Panc1 (cell line): Measurements from ENCODE around the gene IL16. TPM values are rescaled to one million over a fixed set of nuclear protein-coding genes. Genes with fewer than 3 reads are reported as not detected.

Source experiments
- ATAC-seq: fragments of 200-7000 bp; cut with Tn5 transposase; 2 replicates; pipeline ENCODE4 v1.9.1; 2020; ENCODE audit warnings: mild to moderate bottlenecking, moderate library complexity
- BruUV-seq: library from RNA; stranded (reverse); fragments of 400-500 nt; replicated peaks from 2 replicates; lab custom pipeline; 2021; lab: Mats Ljungman, UMichigan
- CTCF ChIA-PET: fragments of 300-600 bp; sonication (Branson Sonifier 250); formaldehyde crosslinking; loops from one replicate; lab custom pipeline; 2022; ENCODE audit warnings: antibody characterized with exemption; lab: Charles Lee
- POLR2A ChIA-PET: fragments of 300-600 bp; sonication (Branson Sonifier 250); formaldehyde crosslinking; loops from one replicate; lab custom pipeline; 2022; ENCODE audit warnings: antibody characterized with exemption; lab: Charles Lee
- DNase-seq: peaks from one replicate; pipeline ENCODE4 v3.0.0-alpha.2; 2010; ENCODE audit warnings: low read depth, low spot score
- H3K27ac ChIP-seq: 2 replicates; pipeline ENCODE4 v1.5.1; 2011; ENCODE audit warnings: mild to moderate bottlenecking, low read length, inconsistent platforms
- H3K27me3 ChIP-seq: fragments of 200-500 bp; sonication (Bioruptor generic); 2 replicates; pipeline ENCODE4 v1.6.0; 2014; ENCODE audit warnings: low read length, inconsistent platforms; ENCODE audit not compliant: control insufficient read depth, insufficient read depth
- H3K36me3 ChIP-seq: fragments of 200-500 bp; sonication (Bioruptor generic); 2 replicates; pipeline ENCODE4 v1.5.1; 2014; ENCODE audit warnings: inconsistent platforms, mild to moderate bottlenecking, low read length, moderate library complexity; ENCODE audit not compliant: control insufficient read depth, insufficient read depth
- H3K4me1 ChIP-seq: 2 replicates; pipeline ENCODE4 v1.5.1; 2011; ENCODE audit warnings: inconsistent platforms, mild to moderate bottlenecking, low read length, moderate library complexity; ENCODE audit not compliant: control insufficient read depth, insufficient read depth
- H3K4me3 ChIP-seq, 2 experiments: 2 replicates each; pipeline ENCODE4 v1.5.1; 2011 to 2012; ENCODE audit warnings: low read depth in 2 of 2, low read length in 2 of 2, mild to moderate bottlenecking in 2 of 2, inconsistent platforms in 1 of 2, moderate library complexity in 1 of 2
- H3K9me3 ChIP-seq: fragments of 200-500 bp; sonication (Bioruptor generic); 2 replicates; pipeline ENCODE4 v1.5.1; 2014; ENCODE audit warnings: low read depth, mild to moderate bottlenecking, inconsistent platforms, low read length, moderate library complexity; ENCODE audit not compliant: control insufficient read depth, insufficient read depth
- POLR2AphosphoS5 ChIP-seq: IDR thresholded peaks from 2 replicates; pipeline ENCODE4 v1.6.1; 2012; ENCODE audit warnings: mild to moderate bottlenecking, low read depth, low read length, moderate library complexity
- SIN3A ChIP-seq: IDR thresholded peaks from 2 replicates; pipeline ENCODE4 v1.6.1; 2012; ENCODE audit warnings: low read depth, mild to moderate bottlenecking, low read length, moderate library complexity, borderline replicate concordance; ENCODE audit not compliant: insufficient read depth
- TCF7L2 ChIP-seq: IDR thresholded peaks from 2 replicates; pipeline ENCODE4 v1.6.1; 2011; ENCODE audit warnings: mild to moderate bottlenecking, low read depth, low read length, inconsistent platforms
- in situ Hi-C: cut with HindIII; loops from 2 replicates; pipeline ENCODE4 v1.10.0; 2016; ENCODE audit warnings: low sequenced_read_pairs, low pct_unique_long_range_greater_than_20kb
- intact Hi-C: fragments of 100-400 bp; cut with micrococcal nuclease; formaldehyde crosslinking; loops from one replicate; pipeline ENCODE4 v1.10.0; 2022; ENCODE audit not compliant: unreplicated experiment
- total RNA-seq: library from RNA; stranded (reverse); gene quantifications from one replicate; pipeline ENCODE4 v1.2.1, GENCODE V29; 2021; ENCODE audit not compliant: unreplicated experiment
- TF ChIP-seq, protein P1 (sequence below): fragments of 450-650 bp; IDR thresholded peaks from 2 replicates; pipeline ENCODE4 v1.5.1; 2017; ENCODE audit warnings: mild to moderate bottlenecking
- TF ChIP-seq, protein P2 (sequence below), 2 experiments: IDR thresholded peaks; 2 replicates each; pipeline ENCODE4 v1.6.1; 2011 to 2012; ENCODE audit warnings: low read depth in 2 of 2, control low read depth in 1 of 2, low read length in 1 of 2, mild to moderate bottlenecking in 1 of 2, moderate library complexity in 1 of 2; ENCODE audit not compliant: insufficient read depth in 1 of 2

The IL16 gene
- total RNA-seq, 1 experiment from 2014 or later = 1.0 TPM

- peaks cover 6% of the 10 kb centered on the region for H3K27me3 ChIP-seq
- H3K4me1 ChIP-seq = peaks cover 5% of the 10 kb centered on the region; the same call in 1 of the 2 replicates
- intact Hi-C loops (no loop called here), in situ Hi-C loops (no loop called here)
- no TSS peak for BruUV-seq
- TF ChIP-seq POLR2AphosphoS5 (no peak), SIN3A (no peak)
- TF ChIP-seq, protein P1, sequence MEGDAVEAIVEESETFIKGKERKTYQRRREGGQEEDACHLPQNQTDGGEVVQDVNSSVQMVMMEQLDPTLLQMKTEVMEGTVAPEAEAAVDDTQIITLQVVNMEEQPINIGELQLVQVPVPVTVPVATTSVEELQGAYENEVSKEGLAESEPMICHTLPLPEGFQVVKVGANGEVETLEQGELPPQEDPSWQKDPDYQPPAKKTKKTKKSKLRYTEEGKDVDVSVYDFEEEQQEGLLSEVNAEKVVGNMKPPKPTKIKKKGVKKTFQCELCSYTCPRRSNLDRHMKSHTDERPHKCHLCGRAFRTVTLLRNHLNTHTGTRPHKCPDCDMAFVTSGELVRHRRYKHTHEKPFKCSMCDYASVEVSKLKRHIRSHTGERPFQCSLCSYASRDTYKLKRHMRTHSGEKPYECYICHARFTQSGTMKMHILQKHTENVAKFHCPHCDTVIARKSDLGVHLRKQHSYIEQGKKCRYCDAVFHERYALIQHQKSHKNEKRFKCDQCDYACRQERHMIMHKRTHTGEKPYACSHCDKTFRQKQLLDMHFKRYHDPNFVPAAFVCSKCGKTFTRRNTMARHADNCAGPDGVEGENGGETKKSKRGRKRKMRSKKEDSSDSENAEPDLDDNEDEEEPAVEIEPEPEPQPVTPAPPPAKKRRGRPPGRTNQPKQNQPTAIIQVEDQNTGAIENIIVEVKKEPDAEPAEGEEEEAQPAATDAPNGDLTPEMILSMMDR = peak; percentile 54; the same call in 1 of the 2 replicates
- ChIA-PET POLR2A (no interaction called here), CTCF (no interaction called here)
- DNase-seq (no peak), ATAC-seq (no peak)
- no peak overlapping the region for H3K4me3 ChIP-seq
- H3K36me3 ChIP-seq = no peaks in the 10 kb centered on the region
- no peaks in the 10 kb centered on the region for H3K9me3 ChIP-seq
- no peak overlapping the region for H3K27ac ChIP-seq
Observed at GRCh38 chr15:81336568-81336967, 139.9 kb downstream of the IL16 start.

DNA sequence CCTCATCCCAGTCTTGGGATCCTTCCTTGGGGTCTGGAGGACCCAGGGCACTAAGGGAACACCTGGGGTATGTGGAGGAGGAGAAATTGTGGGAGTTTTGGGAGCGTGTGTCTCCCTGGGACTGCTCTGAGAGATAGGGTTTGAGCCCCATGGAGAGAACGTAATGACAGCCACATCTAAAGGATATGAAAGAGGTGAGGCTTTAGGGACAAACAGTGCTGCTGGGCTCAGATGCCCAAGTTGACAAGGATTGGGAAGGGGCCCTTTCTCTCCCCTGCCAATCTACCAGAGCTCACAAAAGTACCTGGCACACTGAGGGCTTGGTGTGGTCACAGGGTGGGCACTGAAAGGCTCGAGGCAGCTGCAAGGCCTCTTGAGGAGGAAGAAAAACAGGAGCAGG is 140.6 kb downstream of the IL16 start:
- no peak for ATAC-seq
- no peaks in the 10 kb centered on the region for H3K9me3 ChIP-seq
- ChIA-PET CTCF (no interaction called here), POLR2A (no interaction called here)
- intact Hi-C loops = no loop called here
- H3K27ac ChIP-seq = no peak overlapping the region
- no TSS peak for BruUV-seq
- no peaks in the 10 kb centered on the region for H3K36me3 ChIP-seq
- in situ Hi-C loops = no loop called here
- DNase-seq = no peak
- peaks cover 5% of the 10 kb centered on the region; the same call in 1 of the 2 replicates for H3K4me1 ChIP-seq
- no peak overlapping the region for H3K4me3 ChIP-seq
- TF ChIP-seq, protein P2, sequence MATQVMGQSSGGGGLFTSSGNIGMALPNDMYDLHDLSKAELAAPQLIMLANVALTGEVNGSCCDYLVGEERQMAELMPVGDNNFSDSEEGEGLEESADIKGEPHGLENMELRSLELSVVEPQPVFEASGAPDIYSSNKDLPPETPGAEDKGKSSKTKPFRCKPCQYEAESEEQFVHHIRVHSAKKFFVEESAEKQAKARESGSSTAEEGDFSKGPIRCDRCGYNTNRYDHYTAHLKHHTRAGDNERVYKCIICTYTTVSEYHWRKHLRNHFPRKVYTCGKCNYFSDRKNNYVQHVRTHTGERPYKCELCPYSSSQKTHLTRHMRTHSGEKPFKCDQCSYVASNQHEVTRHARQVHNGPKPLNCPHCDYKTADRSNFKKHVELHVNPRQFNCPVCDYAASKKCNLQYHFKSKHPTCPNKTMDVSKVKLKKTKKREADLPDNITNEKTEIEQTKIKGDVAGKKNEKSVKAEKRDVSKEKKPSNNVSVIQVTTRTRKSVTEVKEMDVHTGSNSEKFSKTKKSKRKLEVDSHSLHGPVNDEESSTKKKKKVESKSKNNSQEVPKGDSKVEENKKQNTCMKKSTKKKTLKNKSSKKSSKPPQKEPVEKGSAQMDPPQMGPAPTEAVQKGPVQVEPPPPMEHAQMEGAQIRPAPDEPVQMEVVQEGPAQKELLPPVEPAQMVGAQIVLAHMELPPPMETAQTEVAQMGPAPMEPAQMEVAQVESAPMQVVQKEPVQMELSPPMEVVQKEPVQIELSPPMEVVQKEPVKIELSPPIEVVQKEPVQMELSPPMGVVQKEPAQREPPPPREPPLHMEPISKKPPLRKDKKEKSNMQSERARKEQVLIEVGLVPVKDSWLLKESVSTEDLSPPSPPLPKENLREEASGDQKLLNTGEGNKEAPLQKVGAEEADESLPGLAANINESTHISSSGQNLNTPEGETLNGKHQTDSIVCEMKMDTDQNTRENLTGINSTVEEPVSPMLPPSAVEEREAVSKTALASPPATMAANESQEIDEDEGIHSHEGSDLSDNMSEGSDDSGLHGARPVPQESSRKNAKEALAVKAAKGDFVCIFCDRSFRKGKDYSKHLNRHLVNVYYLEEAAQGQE (IDR thresholded peaks at IDR 0.05; ENCODE audit: insufficient read depth in 1 of 2, low read depth in 2 of 2, low read length in 1 of 2) = no peak
- TF ChIP-seq SIN3A (no peak), TCF7L2 (no peak), POLR2AphosphoS5 (no peak)
- TF ChIP-seq, protein P1 = no peak
- H3K27me3 ChIP-seq = peaks cover 8% of the 10 kb centered on the region
